ENCODE results near the gene TRIM38. TPM values are rescaled to one million over a fixed set of nuclear protein-coding genes. Genes with fewer than 3 reads are reported as not detected.

Gene TRIM38
- total and polyA plus RNA-seq, 2 of the 13 experiments (the other 11 are each of a cell fraction or from before 2014, with no cell fraction given), result 2.5 to 3.1 TPM

DNA sequence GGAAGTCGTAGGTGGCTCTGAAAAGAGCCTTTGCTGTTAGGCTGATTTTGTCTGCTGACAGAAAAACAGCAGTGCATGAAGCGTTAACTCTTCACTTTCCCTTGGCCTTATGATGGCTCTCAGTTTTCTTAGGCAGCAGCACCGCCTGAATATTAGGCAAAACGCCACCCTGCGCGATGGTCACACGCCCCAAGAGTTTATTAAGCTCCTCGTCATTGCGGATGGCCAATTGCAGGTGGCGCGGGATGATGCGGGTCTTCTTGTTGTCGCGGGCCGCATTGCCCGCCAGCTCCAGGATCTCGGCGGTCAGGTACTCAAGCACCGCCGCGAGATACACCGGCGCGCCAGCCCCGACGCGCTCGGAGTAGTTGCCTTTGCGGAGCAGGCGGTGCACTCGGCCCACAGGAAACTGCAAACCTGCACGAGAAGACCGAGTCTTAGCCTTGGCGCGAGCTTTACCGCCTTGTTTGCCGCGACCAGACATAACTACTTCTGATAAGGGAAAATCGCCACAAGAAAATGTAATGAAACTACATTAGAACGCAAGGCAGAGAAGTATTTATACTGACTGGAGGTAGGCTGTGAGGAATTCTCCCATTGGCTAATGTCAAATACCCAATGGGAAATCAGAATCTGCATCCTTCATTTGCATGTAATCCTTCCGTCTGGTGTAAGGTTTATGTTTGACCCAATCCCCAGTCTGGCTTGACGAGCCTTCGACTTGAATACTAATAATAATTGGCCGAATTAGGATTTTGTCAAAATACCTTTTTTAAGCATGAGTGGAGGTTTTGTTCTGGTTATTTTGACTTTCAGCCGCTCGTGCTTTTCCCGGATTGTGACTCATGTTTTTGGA lies 70.7 kb downstream of the TRIM38 start (continued):
- TF ChIP-seq, protein P1, sequence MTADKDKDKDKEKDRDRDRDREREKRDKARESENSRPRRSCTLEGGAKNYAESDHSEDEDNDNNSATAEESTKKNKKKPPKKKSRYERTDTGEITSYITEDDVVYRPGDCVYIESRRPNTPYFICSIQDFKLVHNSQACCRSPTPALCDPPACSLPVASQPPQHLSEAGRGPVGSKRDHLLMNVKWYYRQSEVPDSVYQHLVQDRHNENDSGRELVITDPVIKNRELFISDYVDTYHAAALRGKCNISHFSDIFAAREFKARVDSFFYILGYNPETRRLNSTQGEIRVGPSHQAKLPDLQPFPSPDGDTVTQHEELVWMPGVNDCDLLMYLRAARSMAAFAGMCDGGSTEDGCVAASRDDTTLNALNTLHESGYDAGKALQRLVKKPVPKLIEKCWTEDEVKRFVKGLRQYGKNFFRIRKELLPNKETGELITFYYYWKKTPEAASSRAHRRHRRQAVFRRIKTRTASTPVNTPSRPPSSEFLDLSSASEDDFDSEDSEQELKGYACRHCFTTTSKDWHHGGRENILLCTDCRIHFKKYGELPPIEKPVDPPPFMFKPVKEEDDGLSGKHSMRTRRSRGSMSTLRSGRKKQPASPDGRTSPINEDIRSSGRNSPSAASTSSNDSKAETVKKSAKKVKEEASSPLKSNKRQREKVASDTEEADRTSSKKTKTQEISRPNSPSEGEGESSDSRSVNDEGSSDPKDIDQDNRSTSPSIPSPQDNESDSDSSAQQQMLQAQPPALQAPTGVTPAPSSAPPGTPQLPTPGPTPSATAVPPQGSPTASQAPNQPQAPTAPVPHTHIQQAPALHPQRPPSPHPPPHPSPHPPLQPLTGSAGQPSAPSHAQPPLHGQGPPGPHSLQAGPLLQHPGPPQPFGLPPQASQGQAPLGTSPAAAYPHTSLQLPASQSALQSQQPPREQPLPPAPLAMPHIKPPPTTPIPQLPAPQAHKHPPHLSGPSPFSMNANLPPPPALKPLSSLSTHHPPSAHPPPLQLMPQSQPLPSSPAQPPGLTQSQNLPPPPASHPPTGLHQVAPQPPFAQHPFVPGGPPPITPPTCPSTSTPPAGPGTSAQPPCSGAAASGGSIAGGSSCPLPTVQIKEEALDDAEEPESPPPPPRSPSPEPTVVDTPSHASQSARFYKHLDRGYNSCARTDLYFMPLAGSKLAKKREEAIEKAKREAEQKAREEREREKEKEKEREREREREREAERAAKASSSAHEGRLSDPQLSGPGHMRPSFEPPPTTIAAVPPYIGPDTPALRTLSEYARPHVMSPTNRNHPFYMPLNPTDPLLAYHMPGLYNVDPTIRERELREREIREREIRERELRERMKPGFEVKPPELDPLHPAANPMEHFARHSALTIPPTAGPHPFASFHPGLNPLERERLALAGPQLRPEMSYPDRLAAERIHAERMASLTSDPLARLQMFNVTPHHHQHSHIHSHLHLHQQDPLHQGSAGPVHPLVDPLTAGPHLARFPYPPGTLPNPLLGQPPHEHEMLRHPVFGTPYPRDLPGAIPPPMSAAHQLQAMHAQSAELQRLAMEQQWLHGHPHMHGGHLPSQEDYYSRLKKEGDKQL (CRISPR knock-in tag; IDR thresholded peaks at IDR 0.05; ENCODE audit: low read depth), result 0 out of 2 replicates have a peak, but pooled peaks have one; percentile 45
- TF ChIP-seq ZNF878 (CRISPR knock-in tag; IDR thresholded peaks at IDR 0.05), result 0 out of 2 replicates have a peak, but pooled peaks have one; percentile 49
- TF ChIP-seq, protein P2, sequence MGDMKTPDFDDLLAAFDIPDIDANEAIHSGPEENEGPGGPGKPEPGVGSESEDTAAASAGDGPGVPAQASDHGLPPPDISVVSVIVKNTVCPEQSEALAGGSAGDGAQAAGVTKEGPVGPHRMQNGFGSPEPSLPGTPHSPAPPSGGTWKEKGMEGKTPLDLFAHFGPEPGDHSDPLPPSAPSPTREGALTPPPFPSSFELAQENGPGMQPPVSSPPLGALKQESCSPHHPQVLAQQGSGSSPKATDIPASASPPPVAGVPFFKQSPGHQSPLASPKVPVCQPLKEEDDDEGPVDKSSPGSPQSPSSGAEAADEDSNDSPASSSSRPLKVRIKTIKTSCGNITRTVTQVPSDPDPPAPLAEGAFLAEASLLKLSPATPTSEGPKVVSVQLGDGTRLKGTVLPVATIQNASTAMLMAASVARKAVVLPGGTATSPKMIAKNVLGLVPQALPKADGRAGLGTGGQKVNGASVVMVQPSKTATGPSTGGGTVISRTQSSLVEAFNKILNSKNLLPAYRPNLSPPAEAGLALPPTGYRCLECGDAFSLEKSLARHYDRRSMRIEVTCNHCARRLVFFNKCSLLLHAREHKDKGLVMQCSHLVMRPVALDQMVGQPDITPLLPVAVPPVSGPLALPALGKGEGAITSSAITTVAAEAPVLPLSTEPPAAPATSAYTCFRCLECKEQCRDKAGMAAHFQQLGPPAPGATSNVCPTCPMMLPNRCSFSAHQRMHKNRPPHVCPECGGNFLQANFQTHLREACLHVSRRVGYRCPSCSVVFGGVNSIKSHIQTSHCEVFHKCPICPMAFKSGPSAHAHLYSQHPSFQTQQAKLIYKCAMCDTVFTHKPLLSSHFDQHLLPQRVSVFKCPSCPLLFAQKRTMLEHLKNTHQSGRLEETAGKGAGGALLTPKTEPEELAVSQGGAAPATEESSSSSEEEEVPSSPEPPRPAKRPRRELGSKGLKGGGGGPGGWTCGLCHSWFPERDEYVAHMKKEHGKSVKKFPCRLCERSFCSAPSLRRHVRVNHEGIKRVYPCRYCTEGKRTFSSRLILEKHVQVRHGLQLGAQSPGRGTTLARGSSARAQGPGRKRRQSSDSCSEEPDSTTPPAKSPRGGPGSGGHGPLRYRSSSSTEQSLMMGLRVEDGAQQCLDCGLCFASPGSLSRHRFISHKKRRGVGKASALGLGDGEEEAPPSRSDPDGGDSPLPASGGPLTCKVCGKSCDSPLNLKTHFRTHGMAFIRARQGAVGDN (CRISPR knock-in tag; IDR thresholded peaks at IDR 0.05), result peak; percentile 89
- TF ChIP-seq HOXA7 (CRISPR knock-in tag; IDR thresholded peaks at IDR 0.05), result no peak; the same call in 1 of the 2 replicates
- no peak for TF ChIP-seq NPAS2 (CRISPR knock-in tag; IDR thresholded peaks at IDR 0.05; ENCODE audit: borderline replicate concordance)
- TF ChIP-seq ZNF230 (CRISPR knock-in tag; IDR thresholded peaks at IDR 0.05), result no peak
- TF ChIP-seq, protein P3, sequence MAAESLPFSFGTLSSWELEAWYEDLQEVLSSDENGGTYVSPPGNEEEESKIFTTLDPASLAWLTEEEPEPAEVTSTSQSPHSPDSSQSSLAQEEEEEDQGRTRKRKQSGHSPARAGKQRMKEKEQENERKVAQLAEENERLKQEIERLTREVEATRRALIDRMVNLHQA (CRISPR knock-in tag; IDR thresholded peaks at IDR 0.05), result no peak
- TF ChIP-seq ZNF75D (CRISPR knock-in tag; IDR thresholded peaks at IDR 0.05; ENCODE audit: borderline replicate concordance), result no peak
- no peak for TF ChIP-seq ZNF572 (CRISPR knock-in tag; IDR thresholded peaks at IDR 0.05)
- no peak for TF ChIP-seq ZNF746 (CRISPR knock-in tag; IDR thresholded peaks at IDR 0.05)
- TF ChIP-seq ZNF547 (CRISPR knock-in tag; IDR thresholded peaks at IDR 0.05), result peak; percentile 78
- TF ChIP-seq CHD2 (IDR thresholded peaks at IDR 0.05; ENCODE audit: low read depth, low read length), result peak; percentile 51; the same call in 1 of the 2 replicates
- TF ChIP-seq ZNF501 (CRISPR knock-in tag; IDR thresholded peaks at IDR 0.05), result peak; percentile 86
- TF ChIP-seq DPF2 (CRISPR knock-in tag; IDR thresholded peaks at IDR 0.05; ENCODE audit: borderline replicate concordance, low read depth), result no peak
- TF ChIP-seq NFKBIZ (CRISPR knock-in tag; IDR thresholded peaks at IDR 0.05), result peak; percentile 80; the same call in 1 of the 2 replicates
- TF ChIP-seq FOXA3 (CRISPR knock-in tag; IDR thresholded peaks at IDR 0.05), result no peak
- no peak for TF ChIP-seq PCBP1 (IDR thresholded peaks at IDR 0.05; ENCODE audit: borderline replicate concordance, low read depth, low read length)
- no peak for TF ChIP-seq HDAC6 (IDR thresholded peaks at IDR 0.05; ENCODE audit: low read depth, low read length)
- TF ChIP-seq ZNF382 (CRISPR knock-in tag; IDR thresholded peaks at IDR 0.05; ENCODE audit: borderline replicate concordance), result no peak
